ENCODE results near the gene CHST11. TPM values are rescaled to one million over a fixed set of nuclear protein-coding genes. Genes with fewer than 3 reads are reported as not detected.

The CHST11 gene
- total and polyA plus RNA-seq, 2 of the 4 experiments (the other 2 are of a cell fraction) = 1.4 to 2.7 TPM

GRCh38 chr12:104782296-104782695 is 325.5 kb downstream of the CHST11 start:
- Histone ChIP-seq H2BK15ac (ENCODE audit: low read depth, low read length) (no peak overlapping the region), H4K20me1 (ENCODE audit: insufficient read depth, low read length) (no peaks in the 10 kb centered on the region), H4K5ac (ENCODE audit: low read depth, low read length) (no peak overlapping the region), H2BK120ac (ENCODE audit: low read depth, low read length) (no peak overlapping the region), H2AK5ac (ENCODE audit: low read depth, low read length) (no peak overlapping the region), H3K9me1 (ENCODE audit: insufficient read depth, low read length) (no peaks in the 10 kb centered on the region), H3K14ac (replicated peaks; ENCODE audit: low read depth, low read length) (no peak overlapping the region), H3K9me3 (ENCODE audit: control insufficient read depth, insufficient read depth, low read length) (peaks cover 7% of the 10 kb centered on the region), H3K18ac (ENCODE audit: low read depth, low read length) (no peak overlapping the region), H2AFZ (replicated peaks; ENCODE audit: low read length, poor library complexity) (no peak overlapping the region), H2AK9ac (replicated peaks; ENCODE audit: low read depth, low read length, poor library complexity) (no peak overlapping the region), H4K8ac (ENCODE audit: low read depth in 2 of 2, low read length in 2 of 2) (no peak overlapping the region), H3K79me1 (ENCODE audit: low read depth in 1 of 2, low read length in 2 of 2) (no peaks in the 10 kb centered on the region), H3K56ac (ENCODE audit: extremely low read depth, insufficient read depth, low read length) (no peak overlapping the region), H3K4me3 (ENCODE audit: insufficient read depth, low read depth, low read length) (no peak overlapping the region), H3K4ac (ENCODE audit: low read depth, low read length) (no peak overlapping the region), H3K23ac (ENCODE audit: low read depth, low read length) (no peak overlapping the region), H2BK5ac (ENCODE audit: low read depth, low read length, poor library complexity, severe bottlenecking) (no peak overlapping the region), H3K36me3 (ENCODE audit: control insufficient read depth, insufficient read depth, low read length) (no peaks in the 10 kb centered on the region), H2BK20ac (ENCODE audit: low read depth, low read length) (no peak overlapping the region), H3K9ac (ENCODE audit: low read depth, low read length) (no peak overlapping the region), H3K27me3 (ENCODE audit: control insufficient read depth, insufficient read depth, low read length) (peaks cover 8% of the 10 kb centered on the region), H3K4me2 (ENCODE audit: low read depth, low read length) (no peak overlapping the region), H4K91ac (ENCODE audit: insufficient read depth, low read depth, low read length) (no peak overlapping the region), H3K4me1 (ENCODE audit: control insufficient read depth, insufficient read depth, low read length) (no peaks in the 10 kb centered on the region), H3K27ac (ENCODE audit: insufficient read depth, low read length) (no peak overlapping the region)
- BruUV-seq (replicated peaks) = no TSS peak
- ATAC-seq (ENCODE audit: low read depth) (no peak), DNase-seq (no peak)
- intact Hi-C loops (cut with micrococcal nuclease) = no loop called here
- CTCF ChIA-PET = interaction anchor here (0.6 to 0.9 kb wide), 2 partner anchors 8 to 286 kb away, joined by 3 to 4 read pairs; no protein-coding TSS in a partner anchor
- in situ Hi-C loops (cut with MboI; ENCODE audit: low sequenced_read_pairs) = no loop called here
- TF ChIP-seq, protein P1, sequence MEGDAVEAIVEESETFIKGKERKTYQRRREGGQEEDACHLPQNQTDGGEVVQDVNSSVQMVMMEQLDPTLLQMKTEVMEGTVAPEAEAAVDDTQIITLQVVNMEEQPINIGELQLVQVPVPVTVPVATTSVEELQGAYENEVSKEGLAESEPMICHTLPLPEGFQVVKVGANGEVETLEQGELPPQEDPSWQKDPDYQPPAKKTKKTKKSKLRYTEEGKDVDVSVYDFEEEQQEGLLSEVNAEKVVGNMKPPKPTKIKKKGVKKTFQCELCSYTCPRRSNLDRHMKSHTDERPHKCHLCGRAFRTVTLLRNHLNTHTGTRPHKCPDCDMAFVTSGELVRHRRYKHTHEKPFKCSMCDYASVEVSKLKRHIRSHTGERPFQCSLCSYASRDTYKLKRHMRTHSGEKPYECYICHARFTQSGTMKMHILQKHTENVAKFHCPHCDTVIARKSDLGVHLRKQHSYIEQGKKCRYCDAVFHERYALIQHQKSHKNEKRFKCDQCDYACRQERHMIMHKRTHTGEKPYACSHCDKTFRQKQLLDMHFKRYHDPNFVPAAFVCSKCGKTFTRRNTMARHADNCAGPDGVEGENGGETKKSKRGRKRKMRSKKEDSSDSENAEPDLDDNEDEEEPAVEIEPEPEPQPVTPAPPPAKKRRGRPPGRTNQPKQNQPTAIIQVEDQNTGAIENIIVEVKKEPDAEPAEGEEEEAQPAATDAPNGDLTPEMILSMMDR (conservative IDR thresholded peaks at IDR 0.05; ENCODE audit: low read depth, low read length) = no peak
- TF ChIP-seq USF2 (IDR thresholded peaks at IDR 0.05; ENCODE audit: low read depth, low read length) (no peak), POLR2A (IDR thresholded peaks at IDR 0.05; ENCODE audit: low read depth, low read length) (no peak), MAFK (IDR thresholded peaks at IDR 0.05; ENCODE audit: low read depth, low read length) (no peak)
- dilution Hi-C loops (cut with HindIII; ENCODE audit: low sequenced_read_pairs, unreplicated experiment) = no loop called here
- POLR2A ChIA-PET (ENCODE audit: unreplicated experiment) = no interaction called here
- no CpG with 5 or more reads among the region's 3 CpGs for WGBS, 2 experiments (ENCODE audit: extremely low coverage in 2 of 2, insufficient read length in 1 of 2)
